NCI-H526 treated with DMSO at 0.1 percent for 48 hours (cell line): ENCODE measurements around the gene RAB44.
"Not testable (repeated sequence)": the region's sequence is repeated elsewhere in the genome, so short reads cannot be mapped to it uniquely, and the experiment has no call there.

Experiments
- DNase-seq: peaks from one replicate; lab custom pipeline; 2025; lab: John Stamatoyannopoulos, UW

Gene RAB44

DNA sequence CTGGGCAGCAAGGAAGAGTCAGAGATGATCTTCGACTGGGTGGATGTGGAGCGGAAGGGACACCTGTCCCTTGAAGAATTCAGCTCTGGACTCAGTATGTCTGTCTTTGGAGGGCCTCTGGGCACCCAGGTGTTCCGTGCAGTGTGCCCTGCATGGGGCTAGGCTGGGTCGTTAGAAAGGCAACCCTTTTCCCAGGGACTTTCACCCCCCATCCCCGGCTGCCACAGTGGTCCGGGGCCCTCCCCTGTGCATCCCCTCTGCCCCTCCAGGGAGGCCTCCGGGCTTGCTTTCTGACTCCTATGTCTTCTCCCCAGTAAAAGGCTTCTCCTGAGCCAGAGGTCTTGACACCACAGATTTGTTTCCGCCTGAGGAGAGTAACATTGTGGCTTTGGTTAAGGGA lies 16.2 kb downstream of the RAB44 start:
- DNase-seq: no peak

DNA sequence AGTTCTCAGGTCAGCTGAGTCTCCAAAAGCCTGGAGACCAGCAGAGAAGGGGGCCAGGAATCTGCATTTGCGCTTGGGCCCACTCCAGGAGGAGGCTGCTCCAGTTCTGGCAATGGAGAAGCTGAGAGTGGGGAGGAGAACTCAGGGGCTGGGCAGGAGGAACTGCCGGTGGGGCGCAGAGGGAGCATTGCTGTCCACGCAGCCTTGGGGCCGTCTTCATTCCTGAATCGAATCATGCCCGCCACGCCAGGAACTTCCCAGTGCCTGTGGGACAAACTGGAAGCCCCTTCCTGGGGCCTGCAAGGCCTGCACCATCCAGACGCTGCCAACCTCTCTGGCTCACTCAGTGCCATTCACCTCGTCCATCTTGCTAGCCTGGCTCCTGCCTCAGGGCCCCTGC lies 16.9 kb downstream of the RAB44 start:
- DNase-seq: no peak

- no peak for DNase-seq
Measured at GRCh38 chr6:36715469-36715868, 17.8 kb downstream of the RAB44 start.

- no peak for DNase-seq
Measured at GRCh38 chr6:36716476-36717093, 19.0 kb downstream of the RAB44 start.

DNA sequence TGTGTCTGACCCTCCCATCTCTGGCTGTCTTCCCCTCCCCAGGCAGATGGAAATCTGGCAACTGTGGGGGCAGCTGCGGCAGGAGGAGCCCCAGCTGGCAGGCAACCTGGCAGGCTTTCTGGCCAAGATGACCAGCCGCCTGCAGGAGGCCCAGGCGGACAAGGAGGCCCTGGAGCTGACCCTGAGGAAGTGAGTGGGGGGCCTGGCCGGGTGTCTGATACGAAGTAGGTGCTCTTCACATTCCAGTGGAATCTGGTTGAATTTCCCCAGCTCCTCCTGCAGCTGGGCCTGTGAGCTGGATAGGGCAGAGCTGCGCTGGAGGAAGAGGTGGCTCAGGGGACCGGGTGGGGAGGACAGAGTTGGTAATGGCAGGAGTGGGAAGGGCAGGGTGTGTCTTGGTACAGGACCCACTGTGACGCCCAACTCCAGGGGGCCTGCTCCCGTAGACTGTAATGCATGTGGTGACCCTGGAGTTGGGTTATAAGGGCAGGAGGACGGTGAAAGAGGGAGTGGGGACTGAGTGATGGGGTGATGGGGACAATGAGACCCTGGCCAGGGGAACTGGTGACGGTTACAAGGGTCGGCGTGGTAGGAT lies 19.7 kb downstream of the RAB44 start:
- DNase-seq: no peak

GRCh38 chr6:36717871-36718540 lies 20.4 kb downstream of the RAB44 start:
- no peak for DNase-seq

- DNase-seq: no peak
Measured at GRCh38 chr6:36718560-36718959, 20.9 kb downstream of the RAB44 start.

- DNase-seq: no peak
Measured at GRCh38 chr6:36719126-36719525, 21.5 kb downstream of the RAB44 start.

DNA sequence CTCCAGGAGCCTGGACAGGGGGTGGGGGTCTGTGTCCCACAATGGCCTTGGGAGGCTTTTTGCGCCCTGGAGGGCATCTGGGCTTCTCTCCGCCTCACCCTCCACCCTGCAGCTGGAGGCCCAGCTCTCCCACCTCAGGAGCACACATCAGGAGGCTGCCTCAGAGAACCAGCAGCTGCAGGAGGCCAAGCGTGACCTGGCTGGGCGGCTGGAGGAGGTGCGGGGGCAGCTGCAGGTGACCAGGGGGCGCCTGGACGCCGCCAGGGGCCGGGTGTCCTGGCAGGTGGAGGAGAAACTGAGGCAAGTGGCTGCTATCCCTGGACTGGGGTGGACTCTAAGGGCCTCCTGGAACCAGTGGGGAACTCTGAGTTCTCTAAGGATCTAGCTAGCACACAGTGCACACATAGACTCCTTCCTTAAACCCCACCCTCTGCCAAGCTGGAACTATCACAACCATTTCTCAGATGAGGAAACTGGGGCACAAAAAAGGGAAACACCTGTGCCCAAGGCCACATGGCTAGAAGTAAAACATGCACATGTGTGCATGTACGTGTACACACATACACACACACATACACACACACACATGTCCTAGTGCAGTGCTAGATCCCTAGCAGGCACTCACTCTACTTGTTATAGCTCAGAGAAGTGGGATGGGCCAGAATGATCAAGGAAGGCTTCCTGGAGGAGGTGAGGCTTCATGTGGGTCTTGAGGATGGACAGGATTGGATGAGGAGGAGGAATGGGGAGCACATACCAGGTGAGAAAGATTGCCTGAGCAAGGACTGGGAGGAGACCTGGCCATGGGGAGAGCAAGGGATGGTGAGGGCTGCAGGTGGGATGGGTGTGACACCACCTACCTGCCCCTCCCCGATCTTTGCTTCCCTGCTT lies 22.9 kb downstream of the RAB44 start:
- no peak for DNase-seq

GRCh38 chr6:36721369-36722140 lies 23.9 kb downstream of the RAB44 start:
- no peak for DNase-seq

- no peak for DNase-seq
Measured at GRCh38 chr6:36722365-36722764, 24.7 kb downstream of the RAB44 start.

GRCh38 chr6:36722879-36723278 lies 25.3 kb downstream of the RAB44 start:
- no peak for DNase-seq

DNA sequence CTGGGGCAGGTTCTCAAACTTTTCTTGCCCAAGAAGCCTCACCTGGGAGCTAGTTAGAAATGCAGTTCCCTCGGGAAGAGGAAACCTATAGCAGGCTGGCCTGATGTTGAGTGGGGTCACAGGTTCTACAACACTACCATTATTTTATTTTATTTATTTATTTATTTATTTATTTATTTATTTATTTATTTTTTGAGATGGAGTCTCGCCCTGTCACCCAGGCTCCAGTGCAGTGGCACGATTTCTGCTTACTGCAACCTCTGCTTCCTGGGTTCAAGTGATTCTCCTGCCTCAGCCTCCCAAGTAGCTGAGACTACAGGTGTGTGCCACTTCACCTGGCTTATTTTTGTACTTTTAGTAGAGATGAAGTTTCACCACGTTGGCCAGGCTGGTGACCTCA lies 26.4 kb downstream of the RAB44 start:
- not testable (repeated sequence) for DNase-seq

DNA sequence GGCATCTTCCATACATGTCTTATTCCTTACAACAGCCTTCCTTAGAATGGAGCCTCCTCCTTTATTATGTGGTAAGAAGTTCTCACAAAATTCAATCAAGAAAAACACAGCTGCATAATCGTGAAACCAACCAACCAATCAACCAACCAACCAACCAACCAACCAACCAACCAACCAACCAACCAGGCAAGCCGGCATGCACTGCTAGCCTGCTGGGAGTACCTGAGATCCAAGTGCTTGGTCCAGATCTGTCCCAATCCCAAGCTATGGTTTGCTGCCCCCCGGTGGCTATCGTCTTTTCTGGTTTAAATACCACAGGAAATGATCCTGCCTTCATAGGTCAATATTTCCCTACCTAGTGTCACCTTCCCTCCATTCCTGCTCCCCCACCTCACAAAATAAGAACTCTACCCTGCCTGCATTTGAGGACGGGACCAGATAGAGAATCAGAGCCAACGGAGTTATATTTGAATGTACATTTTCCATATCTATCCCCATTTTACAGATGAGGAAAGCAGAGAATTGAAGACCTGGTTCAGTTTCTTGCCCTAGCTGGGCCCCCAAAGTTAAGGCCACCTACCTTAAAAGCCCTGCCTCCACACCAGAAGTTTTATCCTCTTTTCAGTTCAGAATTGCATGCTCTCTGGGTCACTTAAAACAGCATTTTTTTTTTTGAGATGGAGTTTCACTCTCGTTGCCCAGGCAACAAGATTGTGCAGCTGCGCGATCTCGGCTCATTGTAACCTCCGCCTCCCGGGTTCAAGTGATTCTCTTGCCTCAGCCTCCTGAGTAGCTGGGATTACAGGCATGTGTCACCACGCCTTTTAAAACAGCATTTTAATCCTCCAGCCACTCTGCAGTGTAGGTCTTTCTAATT lies 27.1 kb downstream of the RAB44 start:
- DNase-seq: peak; percentile 42

- no peak for DNase-seq
Measured at GRCh38 chr6:36725581-36725980, 28.0 kb downstream of the RAB44 start.

- DNase-seq: no peak
Measured at GRCh38 chr6:36727505-36728021, 29.9 kb downstream of the RAB44 start.

GRCh38 chr6:36728289-36729160 lies 30.9 kb downstream of the RAB44 start:
- DNase-seq: no peak

GRCh38 chr6:36729161-36729524 lies 31.5 kb downstream of the RAB44 start:
- DNase-seq: no peak
